ENCODE results near the gene TIMM29.

DNA sequence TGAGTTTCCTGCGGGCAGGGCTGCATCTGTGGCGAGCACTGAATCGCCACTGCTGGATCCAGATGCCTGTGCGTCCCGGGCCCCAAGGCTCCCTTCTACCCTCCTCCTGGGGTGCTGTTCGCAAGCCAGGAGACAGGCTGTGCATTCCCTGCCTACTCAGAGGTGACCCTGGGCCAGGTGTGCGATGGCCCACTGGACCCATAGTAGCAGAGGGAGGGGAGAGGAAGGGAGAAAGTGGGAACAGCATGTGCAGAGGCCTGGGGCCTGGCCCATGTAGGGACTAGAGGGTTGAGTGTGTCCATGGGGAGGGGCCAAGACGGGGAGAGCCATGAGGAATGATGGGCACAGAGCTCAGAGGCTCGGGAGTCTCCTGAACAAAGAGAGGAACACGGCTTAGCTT is 30.0 kb upstream of the TIMM29 start:
- TF ChIP-seq TAF1 (IDR thresholded peaks at IDR 0.05; ENCODE audit: low read depth, low read length) (no peak), POLR2A (IDR thresholded peaks at IDR 0.05; ENCODE audit: low read depth, low read length) (no peak), POLR2AphosphoS5 (IDR thresholded peaks at IDR 0.05; ENCODE audit: low read depth, low read length) (no peak)
